AML-193 (cell line): Measurements from ENCODE around the gene COX6B1.
"Not testable (repeated sequence)": the region's sequence is repeated elsewhere in the genome, so short reads cannot be mapped to it uniquely, and the experiment has no call there.

Source experiments
- DNase-seq, 2 experiments: peaks; one replicate each; lab custom pipeline; 2025; lab: John Stamatoyannopoulos, UW

Gene COX6B1, protein sequence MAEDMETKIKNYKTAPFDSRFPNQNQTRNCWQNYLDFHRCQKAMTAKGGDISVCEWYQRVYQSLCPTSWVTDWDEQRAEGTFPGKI

DNA sequence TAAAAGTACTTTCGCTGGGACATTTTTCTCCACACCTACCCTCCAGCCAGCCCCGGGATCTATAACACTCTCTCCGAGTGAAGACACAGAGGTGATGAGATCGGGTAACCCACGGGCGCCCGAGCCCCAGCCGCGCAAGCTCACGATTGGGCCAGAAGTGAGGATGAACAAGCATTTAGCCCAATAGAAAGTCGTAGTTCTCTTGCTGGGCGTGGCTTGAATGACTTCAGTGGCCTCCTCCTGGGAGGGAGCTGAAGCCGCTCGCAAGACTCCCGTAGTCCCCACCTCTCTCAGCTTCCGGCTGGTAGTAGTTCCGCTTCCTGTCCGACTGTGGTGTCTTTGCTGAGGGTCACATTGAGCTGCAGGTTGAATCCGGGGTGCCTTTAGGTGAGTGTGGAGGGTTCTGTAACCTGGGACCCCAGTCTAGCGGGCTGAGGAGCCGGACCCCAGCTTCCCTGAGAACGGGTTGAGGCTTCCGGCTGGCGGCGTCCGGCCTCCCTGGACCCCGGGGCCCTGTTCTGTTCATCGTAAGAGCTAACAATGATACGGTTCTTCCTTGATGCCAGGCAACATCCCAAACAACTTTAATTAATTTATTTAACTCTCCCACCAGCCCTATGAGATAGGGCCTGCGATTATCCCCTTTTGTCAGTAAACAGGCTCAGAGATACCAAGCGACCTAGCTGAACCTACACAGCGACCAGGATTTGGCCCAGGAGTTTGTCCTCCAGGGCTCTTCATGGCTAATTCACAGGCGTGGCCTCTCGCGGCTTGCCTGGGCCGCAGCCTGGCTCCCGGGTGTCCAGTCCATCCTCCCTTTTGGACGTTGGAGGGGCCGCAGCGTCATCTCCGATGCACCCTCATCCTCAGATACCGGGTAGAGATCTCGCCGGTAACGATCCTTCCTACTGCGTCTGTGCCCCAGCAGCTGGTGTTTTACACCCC lies at the start of gene COX6B1:
Gene COX6B1 (plus strand): TSS at position 307 of the 945 bp plus-strand sequence. CDS start 2,921 bp downstream, outside the sequence.
- DNase-seq, result peak; percentile 97 to 98

DNA sequence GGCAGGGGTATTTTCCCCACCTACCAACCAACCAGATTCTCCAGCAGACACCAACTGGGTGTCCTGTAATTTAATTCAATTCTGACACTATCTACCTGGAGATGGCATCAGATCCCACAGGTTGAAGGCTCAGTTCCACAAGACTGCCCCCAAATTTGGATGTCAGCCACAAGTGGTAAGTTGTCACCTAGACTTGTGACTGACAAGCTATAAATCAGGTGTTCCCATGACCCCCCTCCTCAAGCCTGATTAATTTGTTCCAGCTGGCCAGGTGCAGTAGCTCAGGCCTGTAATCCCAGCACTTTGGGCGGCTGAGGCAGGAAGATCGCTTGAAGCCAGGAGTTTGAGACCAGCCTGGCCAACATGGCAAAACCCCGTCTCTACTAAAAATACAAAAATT lies 46.2 kb upstream of the COX6B1 start:
- no peak for DNase-seq

DNA sequence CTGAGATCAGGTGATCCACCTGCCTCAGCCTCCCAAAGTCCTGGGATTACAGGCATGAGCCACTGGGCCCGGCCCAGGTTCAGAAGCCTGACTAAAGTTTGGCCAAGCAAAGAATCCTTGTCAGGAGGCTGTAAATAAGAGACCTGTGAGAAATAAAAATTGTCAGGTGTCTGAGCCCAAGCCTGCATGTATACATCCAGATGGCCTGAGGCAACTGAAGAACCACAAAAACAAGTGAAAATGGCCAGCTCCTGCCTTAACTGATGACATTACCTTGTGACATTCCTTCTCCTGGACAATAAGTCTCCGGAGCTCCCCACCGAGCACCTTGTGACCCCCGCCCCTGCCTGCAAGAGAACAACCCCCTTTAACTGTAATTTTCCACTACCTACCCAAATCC lies 43.7 kb upstream of the COX6B1 start:
- DNase-seq, result not testable (repeated sequence)

GRCh38 chr19:35607170-35607569 lies 41.0 kb upstream of the COX6B1 start:
- not testable (repeated sequence) for DNase-seq

- DNase-seq, result no peak
These were observed 40.5 kb upstream of the COX6B1 start for GRCh38 chr19:35607661-35608060.

DNA sequence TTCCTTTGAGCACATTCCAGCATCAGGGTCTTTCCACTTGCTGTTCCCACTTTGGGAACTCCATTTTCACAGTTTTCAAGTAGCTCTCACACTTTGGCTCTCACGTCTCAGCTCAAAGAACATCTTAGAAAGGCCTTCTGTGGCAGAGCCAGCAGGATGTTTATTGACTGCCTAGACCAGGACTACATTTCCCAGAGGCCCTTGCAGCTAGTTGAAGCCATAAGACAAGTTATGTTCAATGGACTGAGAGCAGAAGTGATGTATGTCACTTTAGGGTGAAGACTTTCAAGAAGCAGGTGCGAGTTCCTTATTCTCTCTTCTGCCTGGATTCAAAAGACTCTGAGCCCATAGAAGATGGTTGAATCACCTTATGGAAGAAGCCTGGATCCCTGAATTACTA lies 39.9 kb upstream of the COX6B1 start:
- DNase-seq, result no peak

DNA sequence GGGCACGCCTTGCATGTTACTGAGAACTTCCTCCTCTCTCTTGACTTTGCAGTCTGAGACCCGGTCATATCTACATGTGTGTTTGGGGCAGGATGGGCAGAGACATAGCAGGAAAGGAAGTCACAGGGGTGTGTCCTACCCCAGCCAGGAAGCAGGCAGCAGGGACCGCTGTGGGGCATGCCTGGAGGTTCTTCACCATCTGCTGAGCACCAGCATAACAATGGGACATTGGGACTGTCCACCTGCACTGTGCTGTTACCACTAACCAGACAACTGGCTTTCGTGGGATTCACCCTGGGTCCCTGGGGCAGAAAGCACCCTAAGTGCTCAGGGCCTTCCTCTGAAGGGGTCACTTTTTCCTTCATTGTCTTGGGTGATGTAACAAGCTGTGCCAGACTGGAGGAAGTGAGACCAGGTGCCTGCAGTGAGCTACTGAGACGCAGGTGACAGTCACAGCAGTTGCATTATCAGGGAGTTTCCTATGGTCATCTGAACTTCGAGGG lies 38.2 kb upstream of the COX6B1 start:
- DNase-seq, result no peak

GRCh38 chr19:35612224-35612558 lies 35.9 kb upstream of the COX6B1 start:
- DNase-seq, result no peak

DNA sequence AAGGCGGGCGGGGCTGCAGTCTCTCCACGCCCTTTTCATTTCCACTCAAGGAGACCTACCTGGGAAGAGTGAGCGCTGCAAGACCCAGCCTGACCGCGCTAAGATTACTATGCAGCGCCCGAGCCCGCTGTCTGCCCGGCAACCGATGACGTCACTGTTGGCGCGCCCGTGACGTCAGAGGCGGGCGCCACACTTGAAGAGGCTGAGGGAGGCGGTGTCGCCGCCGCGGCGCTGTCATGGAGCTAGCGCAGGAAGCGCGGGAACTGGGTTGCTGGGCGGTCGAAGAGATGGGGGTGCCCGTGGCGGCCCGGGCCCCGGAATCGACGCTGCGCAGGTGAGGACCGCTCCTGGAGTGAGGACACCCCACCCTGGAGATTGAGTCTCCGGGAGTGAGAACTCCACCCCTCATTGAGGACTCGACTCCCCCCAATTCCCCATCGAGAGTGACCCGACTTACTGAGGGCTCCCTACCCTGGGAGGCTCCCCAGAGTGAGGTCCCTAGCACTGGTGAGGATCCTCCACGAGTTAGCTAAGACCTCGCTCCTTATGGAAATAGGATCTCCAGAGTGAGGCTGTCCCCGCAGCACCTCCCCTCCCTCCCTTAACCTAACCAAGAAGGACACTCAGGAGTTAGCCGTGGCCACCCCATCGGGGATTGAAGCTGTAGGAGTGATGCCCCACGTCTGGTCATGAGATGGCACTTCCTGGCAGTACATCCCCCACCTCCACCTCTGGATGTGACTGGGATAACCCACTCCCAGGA lies 35.4 kb upstream of the COX6B1 start, which contains the start of gene HAUS5:
Gene HAUS5 (plus strand): TSS at position 177 of the 763 bp plus-strand sequence. CDS start 60 bp downstream, at position 237.
- DNase-seq, result peak; percentile 82 to 86

DNA sequence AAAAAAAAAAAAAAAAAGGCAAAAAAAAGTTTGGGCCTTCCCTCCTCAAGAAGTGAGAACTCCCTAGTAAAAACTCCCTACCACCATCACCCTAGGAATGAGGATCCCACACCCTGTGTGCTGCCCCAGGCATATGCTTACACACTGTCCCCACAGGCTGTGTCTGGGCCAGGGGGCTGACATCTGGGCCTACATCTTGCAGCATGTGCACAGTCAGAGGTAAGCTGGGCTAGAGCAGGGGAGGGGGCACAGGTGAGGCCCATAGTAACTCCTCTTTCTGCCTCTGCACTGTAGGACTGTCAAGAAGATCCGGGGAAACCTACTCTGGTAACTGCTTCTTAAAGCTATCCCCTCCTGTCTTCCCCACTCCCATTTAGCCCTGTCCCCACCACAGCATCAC lies 34.5 kb upstream of the COX6B1 start:
- DNase-seq, result no peak

GRCh38 chr19:35615036-35615435 lies 33.1 kb upstream of the COX6B1 start:
- no peak for DNase-seq

- DNase-seq, result no peak
These were observed 29.3 kb upstream of the COX6B1 start for GRCh38 chr19:35618857-35619256.

- DNase-seq, result no peak
These were observed 28.7 kb upstream of the COX6B1 start for GRCh38 chr19:35619290-35619923.

GRCh38 chr19:35620001-35620400 lies 28.1 kb upstream of the COX6B1 start:
- DNase-seq, result no peak

- DNase-seq, result no peak
These were observed 26.4 kb upstream of the COX6B1 start for GRCh38 chr19:35621708-35622107.

GRCh38 chr19:35622750-35623149 lies 25.4 kb upstream of the COX6B1 start:
- no peak for DNase-seq

GRCh38 chr19:35623327-35624010 lies 24.7 kb upstream of the COX6B1 start:
- DNase-seq, result no peak

DNA sequence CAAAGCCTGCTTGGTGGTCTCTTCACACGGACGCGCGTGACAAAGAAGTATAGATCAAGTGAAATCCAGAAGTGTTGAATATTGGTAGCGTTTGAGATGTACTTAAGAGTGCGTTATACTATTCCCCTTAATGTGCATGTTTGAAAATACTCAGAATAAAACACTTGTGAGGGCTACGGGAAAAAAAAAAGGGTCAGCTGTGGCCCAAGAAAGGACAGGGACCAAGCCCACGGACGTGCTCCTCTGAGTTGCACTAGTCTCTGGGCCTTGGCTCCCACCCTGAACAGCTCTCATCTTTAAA lies 19.9 kb upstream of the COX6B1 start:
- DNase-seq, result no peak

DNA sequence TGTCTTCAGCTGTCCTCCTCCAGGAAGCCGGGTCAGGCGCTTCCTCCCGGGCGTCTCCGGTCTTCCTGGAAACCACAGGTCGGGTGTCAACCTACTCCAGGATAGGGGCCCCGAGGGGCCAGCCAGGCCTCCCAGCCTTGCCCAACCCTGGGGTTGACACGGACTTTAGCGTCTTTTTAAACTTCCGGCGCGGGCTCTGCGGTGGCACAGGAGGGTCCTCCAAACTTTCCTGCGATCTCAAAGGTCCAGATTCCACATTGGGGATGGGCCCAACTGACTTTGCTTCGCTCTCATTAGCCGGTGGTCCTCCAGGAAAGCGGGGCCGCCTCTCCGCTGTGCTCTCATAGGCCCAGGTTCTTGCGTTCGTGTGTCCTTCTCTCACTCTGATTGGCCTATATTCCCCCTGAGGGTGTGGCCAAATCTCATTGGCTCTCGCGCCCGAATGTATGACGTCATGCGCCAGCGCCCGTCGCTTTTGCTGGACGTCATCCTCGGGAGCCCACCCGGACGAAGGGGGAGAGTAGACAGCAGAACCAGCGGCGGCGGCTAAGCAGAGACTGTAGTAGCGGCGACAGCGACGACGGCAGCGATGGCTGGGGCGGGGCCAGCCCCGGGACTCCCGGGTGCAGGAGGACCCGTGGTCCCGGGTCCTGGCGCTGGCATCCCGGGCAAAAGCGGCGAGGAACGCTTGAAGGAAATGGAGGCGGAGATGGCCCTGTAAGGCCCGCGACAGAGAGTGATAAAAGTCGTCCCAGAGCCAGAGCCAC lies 19.4 kb upstream of the COX6B1 start, which contains the start of gene RBM42:
Gene RBM42 (plus strand): TSS at position 472 of the 767 bp plus-strand sequence. CDS start 118 bp downstream, at position 590.
- peak; percentile 96 to 97 for DNase-seq

GRCh38 chr19:35629332-35629633 lies 18.8 kb upstream of the COX6B1 start:
- no peak for DNase-seq
